ENCODE results near the gene HBG2.

HBG2 gene

DNA sequence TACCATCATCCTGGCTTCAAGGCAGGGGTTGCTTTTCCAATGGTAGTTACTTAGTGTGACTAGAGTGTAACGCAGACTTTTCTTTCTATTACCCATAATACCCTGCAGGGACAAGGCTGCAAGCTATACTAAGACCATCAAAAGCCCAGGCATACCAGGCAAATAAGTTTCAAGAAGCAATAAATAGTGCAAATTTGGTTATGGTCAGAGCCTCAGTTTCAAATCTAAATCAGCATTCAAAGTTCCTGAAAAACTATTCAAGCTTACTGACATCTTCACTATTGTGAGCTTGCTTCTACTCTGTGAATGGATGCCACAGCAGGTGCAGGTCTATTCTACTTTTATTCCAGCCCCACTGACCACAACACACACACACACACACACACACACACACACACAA lies 25.2 kb downstream of the HBG2 start:
- TF ChIP-seq CTCF (IDR thresholded peaks at IDR 0.05; ENCODE audit: insufficient read depth, missing control alignments), result no peak
- DNase-seq (ENCODE audit: insufficient read length, low spot score), result no peak
- FAIRE-seq, result no peak

GRCh38 chr11:5228124-5228523 lies 26.5 kb downstream of the HBG2 start:
- no peak for DNase-seq (ENCODE audit: insufficient read length, low spot score)
- FAIRE-seq, result no peak
- no peak for TF ChIP-seq CTCF (IDR thresholded peaks at IDR 0.05; ENCODE audit: insufficient read depth, missing control alignments)

DNA sequence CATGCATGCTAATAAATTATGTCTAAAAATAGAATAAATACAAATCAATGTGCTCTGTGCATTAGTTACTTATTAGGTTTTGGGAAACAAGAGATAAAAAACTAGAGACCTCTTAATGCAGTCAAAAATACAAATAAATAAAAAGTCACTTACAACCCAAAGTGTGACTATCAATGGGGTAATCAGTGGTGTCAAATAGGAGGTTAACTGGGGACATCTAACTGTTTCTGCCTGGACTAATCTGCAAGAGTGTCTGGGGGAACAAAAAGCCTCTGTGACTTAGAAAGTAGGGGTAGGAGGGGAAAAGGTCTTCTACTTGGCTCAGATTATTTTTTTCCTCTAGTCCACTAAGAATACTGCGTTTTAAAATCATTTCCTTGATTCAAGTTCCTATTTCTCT lies 26.9 kb downstream of the HBG2 start:
- DNase-seq (ENCODE audit: insufficient read length, low spot score), result no peak
- no peak for TF ChIP-seq CTCF (IDR thresholded peaks at IDR 0.05; ENCODE audit: insufficient read depth, missing control alignments)
- FAIRE-seq, result no peak

DNA sequence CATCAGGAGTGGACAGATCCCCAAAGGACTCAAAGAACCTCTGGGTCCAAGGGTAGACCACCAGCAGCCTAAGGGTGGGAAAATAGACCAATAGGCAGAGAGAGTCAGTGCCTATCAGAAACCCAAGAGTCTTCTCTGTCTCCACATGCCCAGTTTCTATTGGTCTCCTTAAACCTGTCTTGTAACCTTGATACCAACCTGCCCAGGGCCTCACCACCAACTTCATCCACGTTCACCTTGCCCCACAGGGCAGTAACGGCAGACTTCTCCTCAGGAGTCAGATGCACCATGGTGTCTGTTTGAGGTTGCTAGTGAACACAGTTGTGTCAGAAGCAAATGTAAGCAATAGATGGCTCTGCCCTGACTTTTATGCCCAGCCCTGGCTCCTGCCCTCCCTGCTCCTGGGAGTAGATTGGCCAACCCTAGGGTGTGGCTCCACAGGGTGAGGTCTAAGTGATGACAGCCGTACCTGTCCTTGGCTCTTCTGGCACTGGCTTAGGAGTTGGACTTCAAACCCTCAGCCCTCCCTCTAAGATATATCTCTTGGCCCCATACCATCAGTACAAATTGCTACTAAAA lies 27.8 kb downstream of the HBG2 start, which contains the start of gene HBB:
Gene HBB (minus strand): TSS at position 340 of the 579 bp plus-strand sequence. CDS start 50 bp downstream, at position 290.
- DNase-seq (ENCODE audit: insufficient read length, low spot score) (no peak), FAIRE-seq (no peak)
- no peak for TF ChIP-seq CTCF (IDR thresholded peaks at IDR 0.05; ENCODE audit: insufficient read depth, missing control alignments)

DNA sequence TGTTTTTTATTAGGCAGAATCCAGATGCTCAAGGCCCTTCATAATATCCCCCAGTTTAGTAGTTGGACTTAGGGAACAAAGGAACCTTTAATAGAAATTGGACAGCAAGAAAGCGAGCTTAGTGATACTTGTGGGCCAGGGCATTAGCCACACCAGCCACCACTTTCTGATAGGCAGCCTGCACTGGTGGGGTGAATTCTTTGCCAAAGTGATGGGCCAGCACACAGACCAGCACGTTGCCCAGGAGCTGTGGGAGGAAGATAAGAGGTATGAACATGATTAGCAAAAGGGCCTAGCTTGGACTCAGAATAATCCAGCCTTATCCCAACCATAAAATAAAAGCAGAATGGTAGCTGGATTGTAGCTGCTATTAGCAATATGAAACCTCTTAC lies 29.1 kb downstream of the HBG2 start:
- DNase-seq (ENCODE audit: insufficient read length, low spot score), result no peak
- FAIRE-seq, result no peak

GRCh38 chr11:5224538-5225479 lies 29.8 kb downstream of the HBG2 start:
- FAIRE-seq (no peak), DNase-seq (ENCODE audit: insufficient read length, low spot score) (no peak)

More for the DNA sequence above, 29.1 kb downstream of the HBG2 start:
- no peak for TF ChIP-seq CTCF (IDR thresholded peaks at IDR 0.05; ENCODE audit: insufficient read depth, missing control alignments)

More at GRCh38 chr11:5224538-5225479, 29.8 kb downstream of the HBG2 start:
- TF ChIP-seq CTCF (IDR thresholded peaks at IDR 0.05; ENCODE audit: insufficient read depth, missing control alignments), result no peak

Measured in D721Med (cell line).